Measurements from ENCODE around the gene SH2D3C.

GRCh38 chr9:127816728-127817127, 38.3 kb upstream of the SH2D3C start:
- TF ChIP-seq NRF1 (IDR thresholded peaks at IDR 0.05; ENCODE audit: low read depth, low read length) (no peak), CTCF (IDR thresholded peaks at IDR 0.05; ENCODE audit: control extremely low read depth in 1 of 3, insufficient read depth in 1 of 3, low read depth in 1 of 3, low read length in 3 of 3) (no peak), USF2 (IDR thresholded peaks at IDR 0.05; ENCODE audit: low read length) (no peak)
